ENCODE measurements around the gene NOL4L.
A peak's percentile ranks its signal among the peaks of the same experiment; 100 is the strongest.

Gene NOL4L

DNA sequence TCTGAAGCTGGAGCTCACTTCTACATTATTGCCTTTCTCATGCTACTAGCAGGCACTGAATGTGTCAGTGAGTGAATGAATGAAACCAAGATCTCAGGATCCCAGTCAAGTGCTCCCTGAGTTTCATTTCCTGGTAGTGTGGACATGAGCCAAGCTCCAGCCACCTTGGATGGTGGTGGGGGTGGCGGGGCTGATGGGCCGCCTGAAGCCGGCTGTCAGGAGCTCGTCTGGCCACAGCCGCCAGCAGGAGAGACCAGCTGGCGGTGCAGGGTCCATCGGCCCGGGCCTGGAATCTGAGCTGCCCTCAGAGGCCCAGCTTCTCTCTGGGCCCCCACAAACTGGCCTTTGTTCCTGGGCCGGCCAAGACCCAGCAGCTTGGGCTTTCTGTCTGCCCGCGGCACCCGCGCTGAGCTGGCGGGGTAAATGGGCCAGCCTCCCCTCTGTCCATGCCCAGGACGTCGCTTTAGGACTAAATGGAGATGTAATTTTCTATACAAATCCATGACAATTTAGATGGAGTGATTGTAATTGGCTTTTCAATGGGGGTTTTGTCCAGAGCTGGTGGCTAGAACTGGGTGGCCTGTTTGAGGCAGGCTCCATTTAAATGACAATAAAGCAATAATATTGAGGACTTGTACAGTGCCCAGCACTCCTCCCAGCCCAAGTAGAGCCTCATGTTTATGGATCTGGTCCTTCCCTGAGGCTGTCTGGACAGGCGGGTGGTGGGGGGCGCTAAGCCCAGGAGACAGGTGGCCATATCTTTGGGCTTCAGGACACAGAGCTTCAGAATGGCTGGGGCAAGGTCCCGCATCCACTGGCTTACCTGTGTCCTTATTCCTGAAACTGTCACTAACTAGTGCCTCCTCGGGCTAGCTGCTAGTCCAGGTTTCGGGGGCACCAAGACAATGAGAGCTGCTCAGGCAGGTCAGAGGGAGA is 43.5 kb downstream of the NOL4L start:
- no peak for DNase-seq (ENCODE audit: low read depth in 2 of 2)

DNA sequence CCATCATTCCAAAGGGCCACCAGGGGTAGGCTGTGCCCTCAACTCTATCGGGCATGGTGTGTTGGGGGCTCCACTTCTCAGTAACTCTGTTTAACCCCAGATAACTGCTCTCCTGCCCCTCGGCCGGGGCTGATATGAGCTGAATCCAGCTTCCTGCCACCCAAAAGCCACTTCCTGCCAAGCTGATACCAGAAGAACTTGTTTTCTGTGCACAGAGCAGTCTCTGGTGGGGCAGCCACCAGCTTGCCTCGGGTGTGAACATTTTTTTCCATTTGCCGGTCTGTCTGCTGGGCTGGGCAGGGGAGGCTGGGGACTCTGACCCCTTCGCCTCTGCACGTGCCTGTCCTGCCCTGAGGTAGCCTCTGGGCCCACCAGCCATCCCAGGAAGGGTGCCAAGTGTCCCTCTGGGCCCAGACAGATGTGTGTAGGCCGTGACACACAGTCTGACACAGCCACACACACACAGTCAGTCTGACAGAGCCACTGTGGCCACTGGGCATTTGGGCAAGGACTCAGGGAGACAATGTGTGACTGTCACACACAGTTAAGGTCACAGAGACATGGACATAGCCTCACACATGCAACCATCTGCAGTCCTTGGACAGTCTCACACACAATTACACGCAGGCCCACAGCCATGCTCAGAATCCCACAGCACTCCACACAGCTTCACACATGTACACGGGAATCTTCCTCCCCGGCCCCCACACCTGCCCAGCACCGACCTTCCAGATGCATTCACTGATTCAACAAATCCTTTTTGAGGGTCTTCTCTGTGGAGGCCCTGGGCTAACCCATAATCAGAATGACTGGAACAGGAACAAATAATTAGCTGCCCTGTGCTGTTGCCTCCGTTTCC is 45.1 kb downstream of the NOL4L start:
- DNase-seq (ENCODE audit: low read depth in 2 of 2): peak in 1 of 2 donors; percentile 52

DNA sequence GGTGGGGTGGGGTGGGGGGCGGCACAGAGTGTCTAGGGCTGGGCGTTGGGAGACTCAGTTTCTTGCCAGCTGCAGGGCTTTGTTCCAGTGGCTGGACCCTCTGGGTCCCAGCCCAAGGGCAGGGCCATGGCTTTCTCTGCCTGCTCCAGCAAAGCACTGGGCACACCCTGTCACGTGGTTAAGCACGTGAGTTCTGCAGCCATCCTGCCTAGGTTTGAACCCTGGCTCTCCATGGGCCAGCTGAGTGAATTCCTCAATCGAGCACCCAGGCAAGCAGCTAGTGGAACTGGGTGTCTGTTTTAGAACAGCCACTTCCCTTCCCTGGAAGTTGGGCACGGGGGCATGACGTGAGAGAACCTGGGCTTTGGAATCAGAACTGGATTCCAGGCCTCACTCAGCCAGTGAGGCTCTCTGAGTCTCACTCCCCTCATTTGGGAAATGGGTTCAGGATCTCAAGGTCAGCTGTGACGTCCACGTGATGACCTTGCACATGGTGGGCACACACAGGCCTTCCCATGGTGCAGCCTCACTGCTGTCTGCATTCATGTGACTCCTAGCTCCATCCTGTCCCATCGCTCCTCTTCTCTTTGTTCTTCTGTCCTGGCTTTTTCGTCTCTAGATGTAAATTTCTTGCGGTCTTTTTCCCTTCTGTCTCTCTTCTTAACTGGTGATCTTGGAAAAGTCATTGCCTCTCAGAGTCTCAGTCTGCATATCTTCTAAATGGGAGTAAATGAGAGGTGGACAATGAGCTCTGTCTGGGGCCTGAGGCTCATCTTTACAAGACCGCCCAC is 45.9 kb downstream of the NOL4L start:
- no peak for DNase-seq (ENCODE audit: low read depth in 2 of 2)

DNA sequence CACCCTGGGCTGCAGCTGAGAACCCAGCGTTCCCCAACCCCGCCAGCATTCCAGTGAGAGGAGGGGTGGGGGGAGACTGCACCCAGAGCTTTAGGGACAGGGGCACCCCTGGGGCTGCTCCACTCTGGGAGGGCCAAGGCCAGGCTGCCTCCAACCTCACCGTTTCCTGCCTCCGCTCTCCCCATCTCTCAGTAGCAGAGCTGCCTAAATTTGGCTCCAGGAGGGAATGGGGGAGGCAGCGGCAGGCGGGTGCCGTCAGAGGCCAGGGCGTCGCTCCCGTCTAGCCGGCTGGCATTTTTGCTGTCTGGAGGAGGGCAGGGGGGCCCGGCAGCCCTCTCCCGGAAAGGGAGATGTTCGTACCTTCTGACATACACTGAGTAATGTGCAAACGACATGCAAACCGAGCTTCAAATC is 46.6 kb downstream of the NOL4L start:
- DNase-seq (ENCODE audit: low read depth in 2 of 2): no peak

DNA sequence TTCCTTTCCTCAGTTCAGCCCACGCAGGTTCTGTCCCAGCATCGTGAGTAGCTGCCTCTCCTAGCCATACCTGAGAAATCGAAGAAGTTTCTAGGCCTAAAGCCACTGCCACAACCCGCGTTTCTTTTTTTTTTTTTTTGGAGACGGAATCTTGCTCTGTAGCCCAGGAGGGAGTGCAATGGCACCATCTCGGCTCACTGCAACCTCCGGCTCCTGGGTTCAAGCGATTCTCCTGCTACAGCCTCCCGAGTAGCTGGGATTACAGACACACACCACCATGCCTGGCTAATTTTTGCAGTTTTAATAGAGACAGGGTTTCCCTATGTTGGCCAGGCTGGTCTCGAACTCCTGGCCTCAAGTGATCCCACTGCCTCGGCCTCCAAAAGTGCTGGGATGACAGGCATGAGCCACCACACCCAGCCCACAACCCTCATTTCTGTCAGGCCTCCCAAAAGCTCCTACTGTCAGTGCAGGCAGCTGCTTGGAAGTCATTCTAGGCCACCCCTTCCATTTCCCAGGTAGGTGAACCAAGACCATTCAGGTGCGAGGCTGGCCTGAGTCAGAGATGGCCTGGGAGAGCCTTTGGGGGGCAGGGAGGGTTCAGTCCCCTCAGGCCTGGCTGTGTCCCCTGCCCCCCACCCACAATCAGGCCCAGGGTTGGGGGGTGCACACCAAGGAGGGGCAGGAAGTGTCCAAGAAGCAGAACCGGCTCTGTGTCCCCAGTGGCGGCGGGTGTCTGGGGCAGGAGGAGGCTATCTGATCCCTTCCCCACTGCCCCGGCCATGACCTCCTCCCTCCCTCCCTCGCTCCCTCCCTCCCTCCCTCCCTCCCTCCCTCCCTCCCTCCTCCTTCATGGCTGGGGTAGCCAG is 47.2 kb downstream of the NOL4L start:
- no peak for DNase-seq (ENCODE audit: low read depth in 2 of 2)

DNA sequence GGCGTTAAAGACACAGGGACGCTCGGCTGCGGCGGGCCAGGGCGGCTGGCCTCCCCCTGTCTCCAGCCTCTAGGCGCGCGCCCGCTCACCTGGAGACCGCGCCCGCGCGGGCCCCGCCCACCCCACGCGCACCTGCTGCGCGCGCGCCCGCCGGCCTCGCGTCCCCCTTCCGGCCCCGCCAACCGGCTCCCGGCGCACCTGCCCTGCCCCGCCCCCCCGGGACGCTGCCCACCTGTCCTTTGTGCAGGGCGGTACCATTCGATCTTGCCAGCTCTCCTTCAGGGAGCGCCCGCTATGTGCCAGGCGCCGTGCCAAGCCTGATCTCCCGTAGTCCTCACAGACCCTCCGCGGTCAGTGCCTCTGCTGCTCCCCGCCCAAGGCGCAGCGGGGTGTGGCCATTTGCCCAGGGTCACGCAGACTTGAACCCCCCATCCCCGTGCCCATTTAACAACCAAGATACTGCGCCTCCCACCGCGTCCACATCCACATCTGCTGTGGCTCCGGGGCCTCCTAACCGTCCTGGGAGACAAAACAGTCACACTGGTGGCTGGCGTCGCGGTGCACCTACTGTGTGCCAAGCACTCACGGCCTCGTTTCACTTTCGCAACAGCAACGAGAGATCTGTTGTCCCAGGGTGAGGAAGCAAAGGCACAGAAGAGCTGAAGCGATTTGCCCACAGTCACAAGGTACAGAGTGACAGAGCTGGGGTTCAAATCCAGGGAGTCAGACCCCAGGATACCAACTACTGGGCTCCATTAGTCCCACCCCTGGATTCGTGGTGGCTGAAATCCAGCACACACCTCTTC is 48.1 kb downstream of the NOL4L start:
- DNase-seq (ENCODE audit: low read depth in 2 of 2): no peak

DNA sequence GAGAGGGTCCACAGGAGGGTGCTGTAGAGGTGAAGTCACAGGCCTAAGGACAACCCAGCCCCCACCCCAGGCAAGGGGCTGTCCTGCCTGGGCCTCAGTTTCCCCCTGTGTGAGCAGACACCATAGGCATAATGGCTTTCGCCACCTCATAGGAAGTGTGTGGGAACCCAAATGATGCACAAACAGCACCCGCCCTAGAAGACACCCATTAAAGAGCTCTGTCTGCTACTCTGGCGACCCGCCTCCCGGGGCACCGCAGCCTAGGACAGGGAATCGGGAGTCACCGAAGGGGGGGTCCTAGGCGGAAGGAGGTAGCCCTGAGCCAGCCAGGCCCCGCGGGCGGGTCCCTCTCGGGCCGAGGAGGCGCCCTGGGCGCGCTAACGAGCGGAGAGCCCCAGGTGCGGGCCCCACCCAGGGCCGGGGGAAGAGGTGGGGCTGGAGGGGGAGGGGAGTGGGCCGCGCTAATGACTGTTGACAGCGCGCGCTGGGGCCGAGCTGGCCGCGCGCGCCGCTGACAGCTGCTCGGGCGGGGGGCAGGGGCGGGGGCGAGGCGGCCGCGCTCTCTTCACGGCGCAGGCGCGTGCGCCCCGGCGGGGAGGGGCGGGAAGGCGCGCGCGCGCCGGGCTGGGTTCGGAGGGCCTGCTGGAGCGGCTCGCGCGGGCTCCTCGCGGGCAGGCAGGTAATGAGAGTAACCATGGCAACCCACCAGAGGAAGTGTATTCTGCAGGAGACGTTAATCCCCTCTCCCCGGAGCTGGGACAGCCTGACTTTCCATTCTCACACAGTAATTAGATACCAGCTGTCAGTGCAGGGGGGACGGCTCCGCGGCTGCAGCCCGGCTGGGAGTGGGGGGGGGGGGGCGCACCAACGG is 48.9 kb downstream of the NOL4L start:
- peak in 1 of 2 donors; percentile 52 for DNase-seq (ENCODE audit: low read depth in 2 of 2)

DNA sequence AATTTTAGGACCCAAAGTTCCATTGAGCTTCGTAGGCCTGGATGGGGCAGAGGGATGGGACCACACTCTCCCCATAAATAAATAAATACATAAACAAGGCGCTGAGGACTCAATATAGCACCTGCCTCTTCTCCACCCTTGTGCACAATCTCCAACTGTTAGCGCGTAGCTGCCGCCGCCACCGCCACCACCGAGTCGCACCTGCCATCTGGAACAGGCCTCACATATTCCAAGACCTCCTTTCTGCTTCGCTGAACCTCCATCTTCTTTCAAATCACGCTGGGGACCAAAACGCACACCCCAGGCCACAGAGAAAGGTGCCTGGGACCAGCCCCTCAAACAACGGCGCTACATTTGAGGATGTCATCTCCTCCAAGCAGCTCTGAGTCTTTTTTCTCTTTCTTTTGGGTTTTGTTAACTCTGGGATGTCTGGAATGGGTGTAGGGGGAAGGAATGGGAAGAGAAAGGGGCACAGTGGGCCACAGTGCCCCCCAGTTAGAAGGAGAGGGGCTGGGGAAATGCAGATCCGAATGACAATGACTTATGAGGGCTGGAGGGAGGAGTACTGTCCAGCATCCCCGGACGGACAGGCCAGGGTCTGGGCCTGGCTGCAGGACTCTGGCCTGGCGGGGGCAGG is 49.7 kb downstream of the NOL4L start:
- DNase-seq (ENCODE audit: low read depth in 2 of 2): no peak

DNA sequence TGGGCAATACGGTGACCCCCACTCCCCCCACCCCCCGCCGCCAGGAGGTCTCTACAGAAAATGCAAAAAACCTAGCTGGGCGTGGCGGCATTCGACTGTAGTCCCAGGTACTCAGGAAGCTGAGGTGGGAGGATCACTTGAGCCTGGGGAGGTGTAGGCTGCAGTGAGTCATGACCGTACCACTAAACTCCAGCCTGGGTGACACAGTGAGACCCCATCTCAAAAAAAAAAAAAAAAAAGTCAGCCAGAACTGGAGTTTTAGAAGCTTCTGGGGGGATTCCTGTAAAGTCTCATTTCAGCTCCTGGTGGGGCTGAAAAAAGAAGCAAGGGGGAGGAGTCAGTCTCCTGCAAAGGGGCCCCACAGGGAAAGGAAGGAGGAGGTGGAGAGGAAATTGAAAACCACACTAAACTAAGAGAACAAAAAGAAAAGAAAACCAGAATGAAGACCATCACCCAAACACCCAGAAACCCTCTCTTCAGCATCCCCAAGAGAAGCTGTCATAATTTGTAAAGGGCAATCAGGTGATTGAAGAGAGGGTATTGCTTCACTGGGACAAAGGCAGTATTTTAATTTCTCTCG is 50.4 kb downstream of the NOL4L start:
- DNase-seq (ENCODE audit: low read depth in 2 of 2): no peak

DNA sequence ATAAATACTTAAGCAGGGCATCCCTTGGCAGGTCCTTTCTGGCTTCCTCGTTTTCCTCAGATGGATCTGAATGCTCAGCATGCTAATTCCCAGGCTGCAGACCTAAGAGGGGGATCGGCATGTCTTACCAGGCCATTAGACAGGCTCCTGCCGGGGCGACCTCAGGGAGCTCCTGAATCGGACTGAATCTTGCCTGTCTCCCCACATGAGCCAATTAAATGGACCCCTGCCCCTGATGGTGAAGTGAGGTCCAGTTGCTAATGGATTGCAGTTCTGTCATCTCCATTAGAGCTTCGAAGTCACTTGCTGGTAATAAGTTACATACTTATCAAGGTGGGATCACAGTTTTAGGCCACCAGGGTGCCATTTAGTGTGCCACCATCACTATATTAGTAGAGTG is 51.4 kb downstream of the NOL4L start:
- no peak for DNase-seq (ENCODE audit: low read depth in 2 of 2)

DNA sequence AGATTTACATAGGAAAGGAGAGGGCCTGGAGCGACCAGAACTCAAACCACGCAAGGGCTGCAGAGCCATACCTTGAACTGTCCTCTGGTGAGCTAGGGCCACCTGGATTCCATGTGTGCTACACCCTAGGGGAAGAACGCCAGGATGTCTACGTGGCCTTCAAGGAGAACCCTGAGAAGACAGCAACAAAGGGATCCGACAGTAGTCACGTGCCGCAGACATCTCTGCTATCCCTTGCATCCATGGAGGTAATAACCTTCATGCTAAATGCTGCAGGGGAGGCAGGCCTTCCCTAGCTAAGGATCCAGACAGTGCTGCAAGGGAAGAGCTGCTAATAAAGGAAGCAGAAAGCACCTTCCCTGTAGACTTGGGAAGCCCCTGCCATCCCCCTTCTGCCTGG is 52.9 kb downstream of the NOL4L start:
- no peak for DNase-seq (ENCODE audit: low read depth in 2 of 2)

DNA sequence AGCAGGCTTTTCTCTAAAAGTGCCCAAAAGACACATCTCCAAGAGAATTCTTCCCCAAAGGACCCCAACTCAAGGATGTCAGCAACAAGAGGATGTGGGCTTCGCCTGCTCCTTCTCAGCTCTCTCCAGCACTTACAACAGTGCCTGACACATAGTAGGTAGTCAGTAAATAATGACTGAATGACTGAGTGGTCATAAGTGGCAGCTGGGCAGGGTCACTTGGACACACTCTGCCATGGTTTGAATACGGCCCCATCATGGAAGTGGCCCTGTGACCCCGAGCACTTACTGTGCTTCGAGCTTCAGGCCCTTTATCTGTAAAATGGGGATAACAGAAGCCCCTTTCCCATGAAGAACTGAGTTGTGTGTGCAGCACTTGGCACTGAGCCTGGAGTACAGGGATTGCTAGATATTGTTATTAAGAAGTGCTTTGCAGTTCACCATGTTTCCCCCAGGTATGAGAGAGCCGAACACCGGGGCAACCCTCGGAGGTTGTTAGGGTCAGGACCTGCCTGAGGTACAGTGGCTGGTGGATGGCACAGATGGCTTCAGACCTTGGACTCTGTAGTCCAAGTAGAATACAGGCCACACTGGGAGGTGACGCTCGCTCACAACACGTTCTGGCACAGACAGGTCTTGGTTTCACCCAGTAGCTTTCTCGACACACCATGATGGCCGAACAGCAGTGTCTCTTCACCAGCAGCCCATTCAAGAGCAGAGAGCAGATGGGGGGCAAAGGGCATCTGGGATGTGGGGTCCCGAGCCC is 56.0 kb downstream of the NOL4L start:
- DNase-seq (ENCODE audit: low read depth in 2 of 2): no peak

DNA sequence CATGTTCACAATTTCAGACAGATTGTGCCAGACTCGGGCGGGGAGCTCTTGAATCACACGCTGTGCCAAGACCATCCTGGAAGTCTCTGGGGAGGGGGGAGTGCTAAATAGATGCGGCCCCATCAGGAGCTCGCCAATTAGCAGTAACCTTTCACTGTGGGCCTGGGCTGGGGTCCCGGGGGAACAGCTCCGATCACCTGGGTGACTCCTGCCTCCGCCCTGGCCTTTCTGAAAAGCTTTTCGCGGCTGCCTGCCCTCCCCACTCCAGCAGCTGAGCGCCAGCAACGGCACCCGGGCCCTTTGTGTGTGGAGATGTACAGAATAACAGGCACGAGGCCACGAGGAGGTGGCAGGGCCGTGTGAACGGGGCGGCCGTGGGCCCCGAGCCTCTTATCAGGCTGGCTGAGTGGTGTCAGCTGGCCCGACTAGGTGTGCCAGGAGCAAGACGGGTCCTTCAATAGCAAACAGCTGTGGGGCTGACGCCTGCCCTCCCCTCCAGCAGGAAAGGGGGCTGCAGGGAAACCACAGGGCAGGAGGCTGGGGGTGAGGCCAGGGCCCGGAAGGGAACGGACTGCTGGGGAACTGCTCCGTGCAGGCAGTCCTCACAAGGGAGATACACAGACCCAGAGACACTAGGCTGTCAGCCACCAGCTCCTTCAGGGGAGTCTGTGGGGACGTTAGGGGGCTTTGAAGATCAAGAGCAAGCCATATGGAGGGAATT is 56.8 kb downstream of the NOL4L start:
- no peak for DNase-seq (ENCODE audit: low read depth in 2 of 2)

DNA sequence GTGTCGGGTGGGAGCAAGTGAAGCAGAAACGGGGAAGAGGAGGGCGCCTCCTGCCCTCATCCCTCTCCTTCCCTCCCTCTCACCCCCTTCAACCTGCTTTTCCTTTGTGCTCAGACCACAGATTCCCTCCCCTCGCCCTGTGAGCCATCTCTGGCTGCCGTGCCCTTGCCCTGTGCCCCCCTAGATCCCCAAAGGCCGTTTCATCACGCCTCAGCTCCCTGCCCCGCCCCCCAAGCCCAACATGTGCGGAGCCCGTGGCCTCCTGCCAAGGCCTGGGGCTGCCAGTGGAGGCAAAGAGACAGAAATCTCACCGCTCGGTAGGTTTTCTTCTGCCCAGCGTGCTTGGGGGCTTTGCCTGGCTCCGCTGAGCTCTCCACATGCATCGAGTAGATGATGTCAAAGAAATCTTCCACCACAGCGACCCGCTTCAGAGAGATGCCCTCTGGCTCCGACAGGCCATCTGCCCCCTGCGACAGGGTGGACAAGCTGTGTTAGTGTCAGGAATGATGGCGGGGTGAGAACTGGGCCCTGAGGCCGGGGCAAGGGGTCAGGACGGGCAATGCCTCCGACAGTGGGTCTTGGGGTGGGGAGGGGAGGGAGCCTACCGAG is 57.6 kb downstream of the NOL4L start:
- no peak for DNase-seq (ENCODE audit: low read depth in 2 of 2)

DNA sequence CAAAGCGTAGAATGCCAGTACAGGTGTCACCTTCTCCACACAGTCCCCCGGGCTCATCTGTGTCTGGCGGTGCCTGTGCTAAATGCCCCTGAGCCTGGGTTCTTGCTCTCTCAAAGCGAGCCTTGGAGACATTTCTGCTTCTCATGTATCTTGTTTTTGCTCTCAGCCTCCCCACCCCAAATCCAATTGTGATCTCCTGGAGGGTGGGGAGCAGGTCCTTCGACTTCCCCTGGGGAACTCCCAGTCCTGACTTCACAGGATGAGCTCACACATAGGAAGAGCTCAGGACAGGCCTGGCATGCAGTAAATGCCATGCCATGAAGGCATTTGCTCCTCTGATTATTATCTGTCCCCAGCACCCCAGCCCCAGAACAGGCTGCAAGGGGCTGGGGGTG is 58.1 kb downstream of the NOL4L start:
- DNase-seq (ENCODE audit: low read depth in 2 of 2): no peak

DNA sequence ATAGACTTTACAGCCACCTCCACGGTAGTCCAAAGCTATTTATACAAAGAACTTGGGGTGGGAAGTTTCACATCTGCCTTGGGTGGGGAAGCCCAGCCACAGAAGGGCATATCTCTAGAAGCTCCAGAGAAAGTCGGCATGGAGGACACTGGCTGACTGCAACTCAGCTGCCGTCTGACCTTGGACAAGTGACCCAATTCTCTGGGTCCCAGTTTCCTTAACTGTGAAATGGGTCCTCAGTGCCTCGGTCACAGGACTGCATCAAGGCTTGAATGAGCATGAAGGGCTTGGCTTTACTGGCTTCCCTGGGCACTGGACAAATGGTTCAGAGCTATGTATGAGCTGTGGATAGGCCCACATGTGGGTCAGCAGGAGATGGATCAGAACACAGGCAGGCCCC is 58.6 kb downstream of the NOL4L start:
- no peak for DNase-seq (ENCODE audit: low read depth in 2 of 2)
